HG02798 (cell line): ENCODE data around the gene SYNC.
"Not testable (repeated sequence)": the region's sequence is repeated elsewhere in the genome, so short reads cannot be mapped to it uniquely, and the experiment has no call there.

ENCODE experiments used
- ATAC-seq: cut with Tn5 transposase; IDR thresholded peaks from one replicate; pipeline ENCODE4 v1.9.1; 2021; ENCODE audit warnings: mild to moderate bottlenecking; ENCODE audit not compliant: unreplicated experiment, poor library complexity

Gene SYNC

DNA sequence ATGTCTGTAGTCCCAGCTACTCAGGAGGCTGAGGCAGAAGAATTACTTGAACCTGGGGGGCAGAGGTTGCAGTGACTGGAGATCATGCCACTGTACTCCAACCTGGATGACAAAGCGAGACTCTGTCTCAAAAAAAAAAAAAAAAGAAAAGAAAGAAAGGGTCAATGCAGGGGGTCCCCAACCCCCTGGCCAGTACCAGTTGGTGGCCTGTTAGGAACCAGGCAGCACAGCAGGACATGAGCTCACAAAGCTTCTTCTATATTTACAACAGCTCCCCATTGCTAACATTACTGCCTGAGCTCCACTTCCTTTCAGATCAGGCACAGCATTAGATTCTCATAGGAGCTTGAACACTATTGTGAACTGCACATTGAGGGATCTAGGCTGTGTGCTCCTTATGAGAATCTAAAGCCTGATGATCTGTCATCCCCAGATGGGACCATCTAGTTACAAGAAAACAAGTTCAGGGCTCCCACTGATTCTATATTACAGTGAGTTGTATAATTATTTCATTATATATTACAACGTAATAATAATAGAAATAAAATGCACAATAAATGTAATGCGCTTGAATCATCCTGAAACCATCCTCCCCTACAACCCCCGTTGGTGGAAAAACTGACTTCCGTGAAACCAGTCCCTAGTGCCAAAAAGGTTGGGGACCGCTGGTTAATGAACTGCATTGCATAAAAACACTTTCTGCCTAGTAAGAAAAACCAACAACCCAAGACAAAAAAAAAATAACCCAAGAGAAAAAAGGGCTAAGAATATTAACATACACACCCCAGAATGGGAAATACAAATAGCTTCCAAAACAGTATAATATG is 55.0 kb downstream of the SYNC start:
- ATAC-seq, result no peak

DNA sequence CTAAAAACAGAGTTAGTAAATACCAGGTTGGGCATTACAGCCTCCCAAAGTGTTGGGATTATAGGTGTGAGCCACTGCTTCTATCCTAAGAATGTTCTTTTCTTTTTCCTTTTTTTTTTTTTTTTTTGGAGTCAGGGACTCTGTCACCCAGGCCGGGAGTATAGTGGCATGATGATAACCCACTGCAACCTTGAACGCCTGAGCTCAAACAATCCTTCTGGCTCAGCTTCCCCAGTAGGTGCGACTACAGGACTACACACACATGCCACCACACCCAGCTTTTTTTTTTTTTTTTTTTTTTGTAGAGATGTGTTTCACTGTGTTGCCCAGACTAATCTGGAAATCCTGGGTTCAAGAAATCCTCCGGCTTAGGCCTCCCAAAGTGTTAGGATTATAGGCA is 58.1 kb downstream of the SYNC start:
- ATAC-seq, result no peak

DNA sequence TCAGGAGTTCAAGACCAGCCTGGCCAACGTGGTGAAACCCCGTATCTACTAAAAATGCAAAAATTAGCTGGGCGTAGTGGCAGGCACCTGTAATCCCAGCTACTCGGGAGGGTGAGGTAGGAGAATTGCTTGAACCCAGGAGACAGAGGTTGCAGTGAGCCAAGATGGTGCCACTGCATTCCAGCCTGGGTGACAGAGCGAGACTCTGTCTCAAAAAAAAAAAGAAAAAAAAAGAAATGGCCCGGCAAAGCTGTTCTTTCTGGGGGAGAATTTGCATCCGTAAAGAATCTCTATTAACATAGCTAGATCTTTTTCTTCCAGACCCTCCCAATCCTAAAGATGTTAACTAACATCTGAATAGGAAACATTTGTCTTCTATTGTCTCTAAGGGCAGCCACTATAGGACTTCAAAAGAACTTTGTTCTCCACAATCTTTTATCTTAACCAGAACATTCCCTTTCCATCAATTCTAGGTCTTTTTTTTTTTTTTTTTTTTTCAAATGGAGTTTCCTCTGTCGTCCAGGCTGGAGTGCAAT is 60.2 kb downstream of the SYNC start:
- not testable (repeated sequence) for ATAC-seq

DNA sequence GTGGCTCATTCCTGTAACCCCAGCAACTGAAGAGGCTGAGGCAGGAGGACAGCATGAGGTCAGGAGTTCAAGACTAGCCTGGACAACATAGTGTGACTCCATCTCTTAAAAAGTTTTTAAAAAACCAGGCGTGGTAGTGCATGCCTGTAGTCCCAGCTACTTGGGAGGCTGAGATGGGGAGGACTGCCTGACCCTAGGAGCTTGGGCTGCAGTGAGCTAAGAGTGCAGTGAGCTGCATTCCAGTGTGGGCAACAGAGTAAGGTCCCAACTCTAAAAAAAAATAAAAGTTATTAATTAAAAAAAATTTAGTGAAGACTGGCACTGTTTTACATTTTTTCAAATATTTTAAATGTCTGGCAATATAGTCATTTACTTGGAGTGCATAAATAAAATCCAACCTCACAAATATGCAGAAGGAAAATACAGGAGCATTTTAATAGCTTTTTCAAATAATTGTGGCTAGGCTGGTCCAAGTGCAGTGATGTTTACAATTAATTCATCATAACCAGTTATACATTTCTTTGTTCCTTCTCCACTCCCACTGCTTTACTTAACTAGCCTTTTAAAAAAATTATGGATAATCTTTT is 63.0 kb downstream of the SYNC start:
- no peak for ATAC-seq

DNA sequence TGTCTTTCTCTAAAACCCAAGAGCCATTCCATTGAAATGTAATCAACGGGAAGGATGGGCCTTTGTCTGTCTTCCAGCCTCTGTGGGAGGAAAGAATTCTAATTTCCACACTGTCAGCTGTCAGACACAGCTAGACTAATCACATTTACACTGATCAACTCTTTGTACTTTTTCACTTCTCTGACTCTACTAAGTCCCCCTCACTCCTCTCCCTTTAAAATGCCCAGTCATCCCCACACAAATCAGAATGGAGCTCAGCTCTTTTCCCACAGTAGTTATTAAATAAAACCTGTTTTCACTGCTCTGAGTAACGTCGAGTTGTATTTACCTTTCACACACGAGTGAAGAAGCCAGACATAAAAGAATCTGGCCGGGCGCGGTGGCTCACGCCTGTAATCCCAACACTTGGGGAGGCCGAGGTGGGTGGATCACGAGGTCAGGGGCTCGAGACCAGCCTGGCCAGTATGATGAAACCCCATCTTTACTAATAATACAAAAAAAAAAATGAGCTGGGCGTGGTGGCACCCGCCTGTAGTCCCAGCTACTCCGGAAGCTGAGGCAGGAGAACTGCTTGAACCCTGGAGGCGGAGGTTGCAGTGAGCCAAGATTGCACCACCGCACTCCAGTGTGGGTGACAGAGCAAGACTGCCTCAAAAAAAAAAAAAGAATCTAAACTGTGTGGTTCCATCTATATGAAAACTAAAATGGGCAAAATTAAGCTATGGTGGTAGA is 65.5 kb downstream of the SYNC start:
- no peak for ATAC-seq

DNA sequence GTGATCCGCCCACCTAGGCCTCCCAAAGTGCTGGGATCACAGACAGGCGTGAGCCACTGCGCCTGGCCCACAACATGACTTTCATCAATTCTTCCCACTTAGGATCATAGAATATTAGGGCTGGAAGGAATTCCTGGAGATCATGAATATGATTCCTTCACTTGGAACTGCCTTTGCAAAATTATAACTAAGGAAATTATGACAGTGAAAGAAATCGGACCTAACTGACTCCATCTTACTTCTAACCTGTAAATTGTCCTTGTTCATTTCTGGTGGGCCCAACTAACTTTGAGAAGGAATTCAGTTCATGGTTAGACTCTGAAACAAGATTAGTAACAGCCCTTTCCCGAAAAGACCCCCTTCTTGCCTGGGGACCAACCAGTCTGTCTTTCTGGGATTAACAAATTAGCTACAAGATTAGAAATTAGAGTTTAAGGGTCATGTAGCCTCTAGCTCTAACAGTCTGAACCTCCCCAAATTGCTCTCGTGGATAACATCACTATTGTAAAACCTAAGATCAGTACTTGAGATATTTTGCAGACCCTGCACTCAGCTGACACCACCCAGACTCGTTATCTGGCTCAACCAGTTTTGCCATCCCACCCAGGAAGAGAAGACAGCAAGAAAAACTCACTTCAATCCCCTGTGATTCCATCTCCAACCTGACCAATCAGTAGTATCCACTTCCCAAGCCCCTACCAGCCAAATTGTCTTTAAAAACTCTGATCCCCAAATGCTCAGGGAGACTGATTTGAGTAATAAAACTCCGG is 66.9 kb downstream of the SYNC start:
- no peak for ATAC-seq

DNA sequence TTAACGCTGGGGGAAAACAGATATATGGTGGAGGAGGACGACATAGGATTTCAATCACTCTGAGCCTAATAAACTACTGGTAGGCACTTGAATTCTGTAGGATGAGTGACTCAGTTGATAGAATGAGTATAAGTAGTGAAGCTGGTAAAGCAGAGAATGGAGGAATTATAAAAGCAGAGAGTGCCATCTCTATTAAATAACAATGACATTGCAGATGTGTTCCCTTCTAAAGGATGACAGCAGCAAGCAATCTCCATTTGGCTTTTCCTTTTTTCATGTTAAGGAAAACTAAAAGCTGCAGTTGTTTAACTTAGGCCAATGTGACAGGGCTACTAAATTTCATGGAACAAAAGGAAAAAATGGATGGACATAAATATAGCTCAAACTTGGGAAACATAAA is 69.7 kb downstream of the SYNC start:
- no peak for ATAC-seq

DNA sequence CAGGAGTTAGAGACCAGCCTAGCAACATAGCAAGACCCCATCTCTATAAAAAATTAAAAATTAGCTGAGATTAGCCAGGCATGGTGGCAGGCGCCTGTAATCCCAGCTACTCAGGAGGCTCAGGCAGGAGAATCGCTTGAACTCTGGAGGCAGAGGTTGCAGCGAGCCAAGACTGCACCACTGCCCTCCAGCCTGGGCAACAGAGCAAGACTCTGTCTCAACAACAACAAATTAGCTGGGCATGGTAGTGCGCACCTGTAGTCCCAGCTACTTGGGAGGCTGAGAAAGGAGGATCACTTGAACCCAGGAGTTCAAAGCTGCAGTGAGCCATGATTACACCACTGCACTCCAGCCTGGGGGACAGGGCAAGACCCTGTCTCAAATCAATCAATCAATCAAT is 72.4 kb downstream of the SYNC start:
- not testable (repeated sequence) for ATAC-seq
